ENCODE results near the gene IGFBP5. TPM values are rescaled to one million over a fixed set of nuclear protein-coding genes. Genes with fewer than 3 reads are reported as not detected.

The IGFBP5 gene
- polyA plus RNA-seq, 6 donors from 2014 or later: not detected

DNA sequence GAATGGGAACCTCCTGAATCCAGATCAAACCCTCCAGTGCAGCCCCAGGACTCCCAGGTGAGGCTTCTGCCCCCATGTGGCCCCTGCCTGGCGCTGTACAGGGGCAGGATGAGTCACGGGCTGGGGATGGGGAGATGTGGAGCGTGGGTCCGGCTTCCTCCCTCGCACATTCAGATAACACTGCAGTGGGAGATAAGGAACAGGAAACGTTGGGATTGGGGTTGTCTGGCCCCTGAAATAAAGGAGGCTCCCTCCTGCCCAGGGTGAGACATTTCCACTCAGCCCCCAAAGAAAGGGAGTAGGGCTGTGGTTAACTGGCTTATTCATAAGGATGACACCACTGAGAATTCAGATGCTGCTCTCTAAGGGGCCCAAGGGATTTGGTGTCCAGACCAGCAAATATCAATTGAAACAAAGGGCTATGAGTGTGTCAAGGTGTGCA lies 30.7 kb downstream of the IGFBP5 start:
- no peaks in the 10 kb centered on the region for H3K36me3 Mint-ChIP-seq
- DNase-seq (no peak), ATAC-seq (ENCODE audit: low read depth in 2 of 2) (no peak)
- peaks cover 0 to 4% (median 0%) of the 10 kb centered on the region in 3 donors for H3K4me1 Mint-ChIP-seq
- no peak overlapping the region for H3K4me3 Mint-ChIP-seq
- H3K27me3 Mint-ChIP-seq: peaks cover 15 to 48% (median 33%) of the 10 kb centered on the region in 3 donors
- peak overlapping the region in 1 of 6 donors; percentile 72 for H3K27ac Mint-ChIP-seq
- no peaks in the 10 kb centered on the region for H3K9me3 Mint-ChIP-seq

- ATAC-seq (ENCODE audit: low read depth in 2 of 2): no peak
Measured at GRCh38 chr2:216663846-216664245, 31.5 kb downstream of the IGFBP5 start.

DNA sequence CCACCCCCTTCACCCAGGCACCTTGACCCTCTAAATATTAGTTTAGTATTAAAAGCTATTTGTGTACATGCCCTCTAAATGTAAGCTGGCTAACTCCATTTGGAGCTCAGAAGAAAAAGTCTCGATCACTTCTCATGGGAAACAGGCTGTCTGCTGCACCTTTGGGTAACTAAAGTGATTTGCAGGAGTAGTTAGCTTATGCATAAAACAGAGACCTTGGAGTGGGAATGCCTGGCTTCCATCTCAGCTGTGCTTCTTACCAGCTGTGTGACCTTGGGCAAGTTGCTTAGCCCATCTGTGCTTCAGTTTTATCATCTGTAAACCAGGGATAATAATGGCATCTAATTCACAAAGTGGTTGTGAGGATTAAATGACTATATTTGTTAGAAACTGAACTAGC lies 32.2 kb downstream of the IGFBP5 start:
- H3K27me3 Mint-ChIP-seq: peaks cover 8 to 40% (median 30%) of the 10 kb centered on the region in 3 donors
- H3K4me3 Mint-ChIP-seq: no peak overlapping the region
- H3K36me3 Mint-ChIP-seq: no peaks in the 10 kb centered on the region
- H3K9me3 Mint-ChIP-seq: no peaks in the 10 kb centered on the region
- ATAC-seq (ENCODE audit: low read depth in 2 of 2) (no peak), DNase-seq (no peak)
- peaks cover 0 to 4% (median 0%) of the 10 kb centered on the region in 3 donors for H3K4me1 Mint-ChIP-seq
- no peak overlapping the region for H3K27ac Mint-ChIP-seq

More at GRCh38 chr2:216663846-216664245, 31.5 kb downstream of the IGFBP5 start:
- peaks cover 0 to 4% (median 0%) of the 10 kb centered on the region in 3 donors for H3K4me1 Mint-ChIP-seq
- DNase-seq: no peak
- peaks cover 8 to 44% (median 30%) of the 10 kb centered on the region in 3 donors for H3K27me3 Mint-ChIP-seq
- no peaks in the 10 kb centered on the region for H3K36me3 Mint-ChIP-seq
- no peaks in the 10 kb centered on the region for H3K9me3 Mint-ChIP-seq
- H3K4me3 Mint-ChIP-seq: no peak overlapping the region
- H3K27ac Mint-ChIP-seq: no peak overlapping the region

- no peak for ATAC-seq (ENCODE audit: low read depth in 2 of 2)
- DNase-seq: no peak
- no peaks in the 10 kb centered on the region for H3K9me3 Mint-ChIP-seq
- H3K27ac Mint-ChIP-seq: no peak overlapping the region
- H3K36me3 Mint-ChIP-seq: no peaks in the 10 kb centered on the region
- no peak overlapping the region for H3K4me3 Mint-ChIP-seq
- H3K4me1 Mint-ChIP-seq: peaks cover 0 to 4% (median 0%) of the 10 kb centered on the region in 3 donors
- peaks cover 12 to 36% (median 27%) of the 10 kb centered on the region in 3 donors for H3K27me3 Mint-ChIP-seq
Measured at GRCh38 chr2:216661639-216662375, 33.5 kb downstream of the IGFBP5 start.

- no peak for DNase-seq
- ATAC-seq (ENCODE audit: low read depth in 2 of 2): no peak
- no peak overlapping the region for H3K4me3 Mint-ChIP-seq
- no peaks in the 10 kb centered on the region for H3K9me3 Mint-ChIP-seq
- H3K4me1 Mint-ChIP-seq: no peaks in the 10 kb centered on the region
- peaks cover 9 to 34% (median 27%) of the 10 kb centered on the region in 3 donors for H3K27me3 Mint-ChIP-seq
- no peak overlapping the region for H3K27ac Mint-ChIP-seq
- H3K36me3 Mint-ChIP-seq: no peaks in the 10 kb centered on the region
Measured at GRCh38 chr2:216661051-216661450, 34.3 kb downstream of the IGFBP5 start.

DNA sequence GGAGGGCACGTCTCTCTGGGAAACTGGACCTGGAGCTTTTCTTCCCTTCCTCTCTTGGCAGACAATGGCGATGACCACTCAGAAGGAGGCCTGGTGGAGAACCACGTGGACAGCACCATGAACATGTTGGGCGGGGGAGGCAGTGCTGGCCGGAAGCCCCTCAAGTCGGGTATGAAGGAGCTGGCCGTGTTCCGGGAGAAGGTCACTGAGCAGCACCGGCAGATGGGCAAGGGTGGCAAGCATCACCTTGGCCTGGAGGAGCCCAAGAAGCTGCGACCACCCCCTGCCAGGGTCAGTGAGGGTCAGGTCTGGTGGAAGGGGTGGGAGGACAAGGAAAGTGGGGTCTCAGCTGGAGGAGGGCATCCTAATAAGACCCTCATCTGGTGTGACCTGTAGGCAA lies 34.9 kb downstream of the IGFBP5 start:
- Mint-ChIP-seq H3K36me3 (no peaks in the 10 kb centered on the region), H3K27ac (no peak overlapping the region), H3K27me3 (peaks cover 9 to 34% (median 27%) of the 10 kb centered on the region in 3 donors), H3K4me1 (no peaks in the 10 kb centered on the region), H3K4me3 (no peak overlapping the region), H3K9me3 (no peaks in the 10 kb centered on the region)
- DNase-seq (no peak), ATAC-seq (ENCODE audit: low read depth in 2 of 2) (no peak)

- peaks cover 9 to 29% (median 22%) of the 10 kb centered on the region in 3 donors for H3K27me3 Mint-ChIP-seq
- no peaks in the 10 kb centered on the region for H3K4me1 Mint-ChIP-seq
- no peak for DNase-seq
- H3K9me3 Mint-ChIP-seq: no peaks in the 10 kb centered on the region
- H3K36me3 Mint-ChIP-seq: no peaks in the 10 kb centered on the region
- H3K27ac Mint-ChIP-seq: no peak overlapping the region
- H3K4me3 Mint-ChIP-seq: no peak overlapping the region
- no peak for ATAC-seq (ENCODE audit: low read depth in 2 of 2)
Measured at GRCh38 chr2:216659276-216659675, 36.1 kb downstream of the IGFBP5 start.

GRCh38 chr2:216658757-216659156 lies 36.6 kb downstream of the IGFBP5 start:
- no peak for ATAC-seq (ENCODE audit: low read depth in 2 of 2)
- Mint-ChIP-seq H3K9me3 (no peaks in the 10 kb centered on the region), H3K27me3 (peaks cover 10 to 23% (median 17%) of the 10 kb centered on the region in 3 donors), H3K36me3 (no peaks in the 10 kb centered on the region), H3K4me3 (no peak overlapping the region), H3K4me1 (no peaks in the 10 kb centered on the region), H3K27ac (no peak overlapping the region)
- DNase-seq: no peak

GRCh38 chr2:216657980-216658379 lies 37.4 kb downstream of the IGFBP5 start:
- Mint-ChIP-seq H3K4me3 (no peak overlapping the region), H3K27ac (no peak overlapping the region), H3K4me1 (no peaks in the 10 kb centered on the region), H3K9me3 (no peaks in the 10 kb centered on the region), H3K27me3 (peaks cover 17 to 24% (median 17%) of the 10 kb centered on the region in 3 donors), H3K36me3 (no peaks in the 10 kb centered on the region)
- ATAC-seq (ENCODE audit: low read depth in 2 of 2) (no peak), DNase-seq (no peak)

DNA sequence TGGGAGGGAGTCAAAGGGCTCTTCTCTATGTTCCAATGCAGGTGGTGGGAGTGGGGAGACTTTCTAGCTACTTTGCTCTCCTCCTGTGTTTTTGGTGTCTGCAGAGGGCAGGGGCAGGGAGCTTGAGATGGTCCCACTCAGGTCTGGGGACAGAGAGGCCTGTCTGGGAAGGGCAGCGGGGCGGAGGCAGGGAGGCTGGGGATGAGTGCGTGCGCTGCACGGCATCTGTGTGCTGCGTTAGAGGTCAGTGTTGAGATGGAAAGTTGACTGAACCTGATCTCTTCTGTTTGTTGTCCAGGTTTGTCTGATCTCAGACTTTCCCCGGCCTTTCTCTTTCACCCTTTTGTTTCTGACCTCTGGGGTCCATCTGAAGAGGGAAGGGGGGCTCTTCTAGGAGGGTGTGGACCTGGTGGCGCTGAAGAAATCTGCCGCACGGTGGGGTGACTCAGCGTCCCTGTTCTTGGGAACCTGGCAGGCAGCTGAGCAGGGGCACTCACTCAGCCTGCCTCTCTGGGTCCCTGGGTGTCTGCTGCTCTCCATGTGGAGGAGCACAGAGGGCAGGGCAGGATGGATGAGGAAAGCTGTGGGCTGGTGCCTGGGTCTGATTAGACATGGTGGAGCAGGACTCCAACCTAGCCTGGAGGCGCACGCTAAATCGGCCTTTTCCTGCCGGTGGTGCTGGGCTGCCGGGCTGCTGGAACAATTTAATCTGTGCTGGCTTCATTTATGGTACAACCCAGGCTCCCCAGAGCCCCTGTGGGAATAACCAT lies 38.1 kb downstream of the IGFBP5 start:
- H3K4me3 Mint-ChIP-seq: no peak overlapping the region
- DNase-seq: no peak
- no peak overlapping the region for H3K27ac Mint-ChIP-seq
- H3K9me3 Mint-ChIP-seq: no peaks in the 10 kb centered on the region
- H3K4me1 Mint-ChIP-seq: no peaks in the 10 kb centered on the region
- peaks cover 17 to 29% (median 22%) of the 10 kb centered on the region in 3 donors for H3K27me3 Mint-ChIP-seq
- no peaks in the 10 kb centered on the region for H3K36me3 Mint-ChIP-seq
- no peak for ATAC-seq (ENCODE audit: low read depth in 2 of 2)

GRCh38 chr2:216654528-216655052 lies 40.8 kb downstream of the IGFBP5 start:
- Mint-ChIP-seq H3K4me3 (no peak overlapping the region), H3K9me3 (no peaks in the 10 kb centered on the region), H3K4me1 (no peaks in the 10 kb centered on the region), H3K36me3 (no peaks in the 10 kb centered on the region), H3K27ac (no peak overlapping the region), H3K27me3 (peaks cover 20 to 30% (median 28%) of the 10 kb centered on the region in 3 donors)
- DNase-seq (no peak), ATAC-seq (ENCODE audit: low read depth in 2 of 2) (no peak)

DNA sequence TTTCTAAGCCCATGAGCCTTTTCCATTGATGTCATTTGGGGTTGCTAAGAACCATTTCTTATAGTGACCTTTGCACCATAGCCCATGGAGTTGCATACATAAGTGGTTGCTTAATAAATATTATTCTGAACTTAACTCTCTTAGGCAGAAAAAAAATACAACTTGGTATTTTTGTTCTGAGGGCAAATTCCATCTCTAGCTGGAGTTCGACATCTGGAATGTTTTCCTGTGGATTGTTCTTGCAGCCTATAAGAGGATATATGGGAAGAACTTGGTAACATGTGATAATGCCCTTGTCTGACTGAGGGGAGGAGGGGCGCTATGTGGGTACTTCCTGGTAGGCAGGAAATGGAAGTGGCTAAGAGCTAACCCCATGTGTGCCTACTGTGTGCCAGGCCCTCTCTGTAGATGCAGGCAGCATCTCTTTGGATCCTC lies 41.4 kb downstream of the IGFBP5 start:
- H3K36me3 Mint-ChIP-seq: no peaks in the 10 kb centered on the region
- H3K4me1 Mint-ChIP-seq: no peaks in the 10 kb centered on the region
- H3K4me3 Mint-ChIP-seq: no peak overlapping the region
- H3K27ac Mint-ChIP-seq: no peak overlapping the region
- ATAC-seq (ENCODE audit: low read depth in 2 of 2): no peak
- H3K27me3 Mint-ChIP-seq: peaks cover 20 to 27% (median 26%) of the 10 kb centered on the region in 3 donors
- DNase-seq: no peak
- no peaks in the 10 kb centered on the region for H3K9me3 Mint-ChIP-seq

DNA sequence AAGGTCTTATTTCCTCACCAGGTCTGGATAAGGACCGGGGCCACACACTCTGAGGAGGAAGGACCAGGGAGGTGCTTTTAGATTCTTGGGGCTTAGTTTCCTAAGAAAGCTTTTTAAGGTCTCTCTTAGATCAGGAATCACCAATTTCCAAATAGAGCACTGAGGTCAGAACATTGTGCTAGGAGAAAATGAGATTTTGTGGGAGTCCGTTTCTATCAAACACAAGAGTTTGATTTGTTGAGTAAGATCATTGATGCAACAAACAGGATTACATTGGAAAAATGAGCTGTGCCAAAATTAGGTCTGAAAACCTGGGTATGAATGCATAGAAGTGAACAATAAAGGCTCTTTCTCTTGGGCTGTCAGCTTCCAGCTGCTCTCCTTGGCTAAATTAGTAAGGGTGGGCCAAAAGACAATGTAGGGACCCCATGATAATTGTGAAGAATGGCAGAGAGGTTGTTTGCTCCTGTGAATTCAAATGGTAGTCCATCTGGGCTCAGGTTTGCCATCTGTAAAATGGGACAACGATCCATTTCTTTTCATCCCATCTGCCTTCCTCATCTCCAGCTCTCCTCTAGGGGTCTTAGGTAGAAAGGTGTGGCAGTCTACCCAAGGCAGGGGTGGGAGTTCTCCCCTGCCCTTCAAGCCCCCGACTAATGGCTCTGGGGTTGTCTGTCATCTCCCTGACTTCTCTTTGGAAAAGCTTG lies 42.1 kb downstream of the IGFBP5 start:
- H3K9me3 Mint-ChIP-seq: no peaks in the 10 kb centered on the region
- H3K36me3 Mint-ChIP-seq: no peaks in the 10 kb centered on the region
- DNase-seq (no peak), ATAC-seq (ENCODE audit: low read depth in 2 of 2) (no peak)
- no peak overlapping the region for H3K27ac Mint-ChIP-seq
- H3K27me3 Mint-ChIP-seq: peaks cover 22 to 23% (median 23%) of the 10 kb centered on the region in 3 donors
- H3K4me1 Mint-ChIP-seq: no peaks in the 10 kb centered on the region
- no peak overlapping the region for H3K4me3 Mint-ChIP-seq
